Pons (tissue), 1 donor: ENCODE measurements around the gene UBE2H.
A peak's percentile ranks its signal among the peaks of the same experiment; 100 is the strongest.
"Not testable (repeated sequence)": the region's sequence is repeated elsewhere in the genome, so short reads cannot be mapped to it uniquely, and the experiment has no call there.

Experiments used
- DNase-seq: peaks from one replicate; pipeline ENCODE4 v3.0.0-alpha.2; 2016; ENCODE audit warnings: low spot score

UBE2H gene

DNA sequence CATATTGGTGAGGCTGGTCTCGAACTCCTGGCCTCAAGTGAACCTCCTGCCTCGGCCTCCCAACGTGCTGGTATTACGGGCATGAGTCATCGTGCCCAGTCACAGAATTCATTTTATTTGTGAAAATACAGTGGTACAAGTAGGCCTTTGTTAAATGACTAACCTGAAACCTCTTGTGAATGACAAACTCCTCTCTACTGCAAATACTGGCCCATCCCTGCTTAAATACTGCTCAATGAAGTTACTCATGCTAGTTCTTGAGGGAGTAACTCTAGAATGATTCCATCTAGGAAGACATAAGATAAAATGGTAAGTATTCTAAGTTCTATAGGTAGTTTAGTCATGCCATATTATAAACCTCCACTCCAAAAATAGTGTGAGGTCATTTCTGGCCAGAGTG, 80.7 kb downstream of the UBE2H start:
- DNase-seq = no peak

DNA sequence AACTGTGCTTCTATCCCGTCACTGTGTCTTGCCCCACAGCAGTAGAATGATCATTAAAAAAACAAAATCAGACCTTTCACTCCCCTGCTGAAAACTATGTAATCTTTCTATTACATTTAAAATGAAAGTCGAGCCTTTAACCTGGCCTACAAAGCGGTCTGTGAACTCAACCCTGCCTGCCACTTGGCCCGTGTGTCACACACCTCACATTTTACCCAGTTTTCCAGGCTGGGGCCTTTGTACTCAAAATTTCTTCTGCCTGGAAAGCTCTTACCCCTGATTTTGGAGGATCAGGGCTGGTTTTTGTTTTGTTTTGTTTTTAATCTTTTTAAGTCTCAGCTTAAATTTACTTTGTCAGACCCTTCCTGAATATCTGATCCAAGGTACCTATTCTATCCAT, 82.1 kb downstream of the UBE2H start:
- no peak for DNase-seq

GRCh38 chr7:129866251-129866650, 86.5 kb downstream of the UBE2H start:
- no peak for DNase-seq

DNA sequence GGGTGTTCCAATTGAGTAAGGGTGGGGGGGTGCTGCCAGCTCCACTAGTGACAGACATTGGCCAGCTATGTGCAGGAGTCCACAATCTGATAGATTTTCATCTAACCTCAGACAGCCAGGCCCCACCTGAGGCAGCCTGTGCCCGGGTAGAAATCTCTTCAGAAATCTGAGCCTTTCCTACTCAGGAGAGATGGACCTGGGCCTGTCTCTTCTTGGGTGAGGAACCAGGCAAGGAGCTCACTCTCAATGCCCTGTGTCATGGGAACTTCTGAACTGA, 86.9 kb downstream of the UBE2H start:
- DNase-seq = no peak

DNA sequence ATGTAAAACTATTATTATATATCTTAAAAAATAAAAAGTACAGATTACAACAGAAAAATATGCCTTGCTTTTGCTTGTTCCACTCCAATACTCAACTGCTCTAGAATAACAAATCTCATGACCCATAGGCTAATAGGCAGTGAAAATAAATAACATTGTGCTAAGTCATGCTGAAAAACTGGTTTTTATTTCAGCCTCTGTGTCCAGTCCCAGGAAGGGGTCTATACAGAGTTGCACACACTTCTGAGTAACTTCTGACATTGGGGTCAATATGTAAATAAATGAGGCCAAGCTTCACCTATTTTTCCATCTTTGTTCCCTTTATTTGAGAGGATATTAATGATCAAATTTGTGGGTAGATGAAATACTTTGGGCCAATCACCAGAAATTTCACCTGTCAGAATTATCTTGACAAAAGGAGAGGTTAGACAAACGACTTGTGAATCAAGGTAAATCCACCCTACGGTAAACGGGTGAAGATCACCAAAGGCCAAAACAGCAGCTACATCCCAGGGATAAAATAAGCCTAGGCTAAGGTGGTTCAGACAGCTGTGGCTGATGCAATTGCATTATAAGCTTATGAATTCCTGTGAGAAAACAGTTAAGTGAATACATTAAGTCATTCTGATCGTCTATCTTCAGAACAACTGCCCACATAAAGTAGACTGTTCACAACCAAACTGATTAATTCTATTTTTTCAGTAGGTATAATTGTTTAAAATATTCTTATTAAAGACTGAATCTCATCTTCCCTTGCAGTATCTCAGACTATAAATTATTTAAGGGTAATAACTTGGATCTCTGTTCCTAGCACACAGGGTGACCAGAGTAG, 87.5 kb downstream of the UBE2H start:
- DNase-seq = no peak

DNA sequence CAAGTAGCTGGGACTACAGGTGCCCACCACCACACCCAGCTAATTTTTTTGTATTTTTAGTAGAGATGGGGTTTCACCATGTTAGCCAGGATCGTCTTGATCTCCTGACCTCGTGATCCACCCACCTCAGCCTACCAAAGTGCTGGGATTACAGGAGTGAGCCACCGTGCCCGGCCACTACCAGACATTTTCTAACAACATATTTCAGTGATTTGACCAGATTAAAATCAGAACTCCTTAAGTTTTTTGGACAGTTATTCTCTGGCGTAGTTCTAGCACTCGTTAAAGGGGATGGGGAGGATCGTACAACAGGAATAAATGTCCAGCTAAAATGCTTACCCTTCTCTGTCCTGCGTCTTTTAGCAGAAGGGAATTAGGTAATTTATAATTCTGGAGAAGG, 88.1 kb downstream of the UBE2H start:
- not testable (repeated sequence) for DNase-seq

DNA sequence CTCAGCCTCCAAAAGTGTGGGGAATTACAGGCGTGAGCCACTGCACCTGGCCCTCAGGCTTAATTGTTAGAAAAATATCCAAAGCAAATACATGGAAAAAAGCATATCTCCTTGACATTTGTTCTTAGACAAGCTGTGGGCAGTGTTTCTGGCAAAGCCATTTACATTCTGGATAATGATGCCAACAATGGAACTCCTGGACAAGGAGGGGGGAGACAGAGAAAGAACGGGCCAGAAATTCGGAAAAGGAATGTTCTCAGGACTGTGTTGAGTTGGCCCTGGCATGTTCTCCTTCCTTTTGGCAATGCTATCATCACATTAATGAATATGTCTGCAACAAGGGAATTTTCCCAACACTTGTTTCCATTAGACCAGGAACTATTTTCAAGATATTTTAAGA, 88.7 kb downstream of the UBE2H start:
- no peak for DNase-seq

- DNase-seq = no peak
Measured at GRCh38 chr7:129862682-129863081, 90.1 kb downstream of the UBE2H start.

DNA sequence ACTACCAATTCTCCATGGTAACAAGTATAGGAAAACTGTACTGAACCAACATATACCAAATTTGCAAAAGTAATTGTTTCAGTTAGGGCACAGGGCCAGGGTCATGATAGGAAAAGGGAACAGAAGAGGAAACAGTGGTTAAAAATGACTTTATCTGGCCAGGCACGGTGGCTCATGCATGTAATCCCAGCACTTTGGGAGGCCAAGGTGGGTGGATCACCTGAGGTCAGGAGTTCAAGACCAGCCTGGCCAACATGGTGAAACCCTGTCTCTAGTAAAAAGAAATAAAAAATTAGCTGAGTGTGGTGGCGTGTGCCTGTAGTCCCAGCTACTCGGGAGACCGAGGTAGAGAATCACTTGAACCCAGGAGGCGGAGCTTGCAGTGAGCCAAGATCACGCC, 92.0 kb downstream of the UBE2H start:
- DNase-seq = not testable (repeated sequence)

GRCh38 chr7:129859183-129859582, 93.6 kb downstream of the UBE2H start:
- DNase-seq = peak; percentile 74

GRCh38 chr7:129858490-129858889, 94.3 kb downstream of the UBE2H start:
- DNase-seq = no peak

DNA sequence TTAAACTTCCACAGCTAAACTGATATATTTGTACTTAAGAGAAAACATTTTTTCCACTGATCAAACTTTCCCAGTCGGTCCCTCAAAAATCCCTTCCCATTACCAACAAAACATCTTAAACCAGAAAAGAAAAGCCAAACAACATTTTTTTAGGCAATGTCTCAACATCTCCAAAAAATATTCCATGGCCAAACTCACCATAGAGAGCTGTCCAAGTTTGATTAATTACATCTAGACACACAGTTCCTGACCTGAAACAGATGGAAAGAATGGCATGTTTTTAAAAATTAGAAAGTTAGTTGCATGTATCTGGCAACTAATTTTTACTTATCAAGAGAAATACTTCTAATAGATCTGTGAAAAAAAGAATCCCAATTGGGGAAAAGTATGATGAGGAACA, 95.4 kb downstream of the UBE2H start:
- DNase-seq = no peak

DNA sequence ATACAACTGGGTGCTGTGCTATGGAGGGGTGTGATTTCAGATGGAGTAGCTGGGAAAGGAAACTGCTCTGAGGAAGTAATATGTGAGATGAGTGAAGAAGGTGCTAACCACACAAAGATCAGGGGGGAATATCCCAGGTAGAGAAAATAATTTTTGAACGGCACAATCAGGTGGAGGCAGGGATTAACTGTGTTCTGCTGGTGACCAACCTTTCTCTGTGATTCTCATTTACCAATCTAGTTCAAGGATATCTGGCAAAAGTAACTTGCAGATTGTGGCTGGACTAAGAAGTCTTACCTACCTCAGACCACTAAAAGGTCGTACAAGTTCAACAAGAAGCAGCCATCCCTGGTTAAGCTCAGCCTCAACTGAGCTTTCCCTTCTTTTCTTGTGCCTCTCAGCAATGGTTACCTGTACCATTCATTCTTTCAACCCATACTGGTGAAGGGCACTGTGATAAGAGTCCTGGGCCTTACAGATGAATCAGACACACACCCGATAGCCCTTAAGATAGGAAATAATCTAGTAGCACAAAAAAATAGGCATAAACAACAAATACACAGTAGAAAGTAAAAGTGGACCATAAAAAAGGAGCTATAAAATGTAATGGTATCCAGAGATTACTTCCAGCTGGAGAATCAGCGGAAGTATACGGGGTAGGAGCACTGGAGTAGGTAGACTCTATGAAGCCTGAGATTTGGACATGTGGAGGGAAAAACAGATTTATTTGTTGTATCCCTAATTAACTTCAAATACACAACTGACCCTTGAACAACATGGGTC, 96.6 kb downstream of the UBE2H start:
- DNase-seq = no peak

GRCh38 chr7:129855234-129855673, 97.5 kb downstream of the UBE2H start:
- no peak for DNase-seq

- DNase-seq = no peak
Measured at GRCh38 chr7:129854401-129854800, 98.4 kb downstream of the UBE2H start.

- DNase-seq = no peak
Measured at GRCh38 chr7:129853661-129854268, 99.0 kb downstream of the UBE2H start.

DNA sequence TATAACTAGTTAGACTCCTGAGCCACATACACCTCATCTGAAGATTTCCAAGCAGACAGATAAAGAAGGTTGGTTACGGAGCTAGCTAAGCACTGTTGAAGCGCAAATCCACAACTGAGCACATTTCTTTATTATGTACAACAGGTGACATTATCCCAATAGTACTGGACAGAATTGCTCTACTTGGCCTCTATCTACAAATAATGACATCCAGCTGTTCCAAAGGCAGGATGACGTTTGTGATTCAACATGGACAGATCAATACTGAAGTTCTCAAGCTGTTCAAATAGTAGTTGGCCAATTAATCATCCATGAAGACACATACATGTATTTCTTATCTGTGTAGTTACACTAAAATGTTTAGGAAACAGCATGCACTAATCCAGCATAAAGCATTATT, 101.0 kb downstream of the UBE2H start:
- DNase-seq = no peak

- no peak for DNase-seq
Measured at GRCh38 chr7:129851174-129851573, 101.6 kb downstream of the UBE2H start.

DNA sequence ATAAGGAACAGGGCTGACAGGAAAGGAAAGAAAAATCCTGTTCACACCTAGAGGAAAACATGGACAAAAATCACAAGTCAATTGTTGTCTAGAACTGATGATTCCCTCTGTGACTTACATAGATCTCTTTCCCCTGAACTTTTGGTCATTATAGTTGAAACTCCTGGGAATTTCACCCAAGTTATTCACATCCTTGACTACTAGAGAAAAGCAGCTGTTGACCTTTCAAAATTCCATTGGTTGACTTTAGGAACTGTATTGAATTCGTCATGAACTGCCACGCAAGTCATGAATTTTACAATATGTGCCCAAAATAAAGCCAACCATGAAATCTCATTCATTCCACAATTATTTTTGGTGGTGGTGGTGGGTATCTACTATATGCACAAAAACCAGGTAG, 104.3 kb downstream of the UBE2H start:
- DNase-seq = no peak

GRCh38 chr7:129845972-129846327, 106.8 kb downstream of the UBE2H start:
- no peak for DNase-seq

- DNase-seq = no peak
Measured at GRCh38 chr7:129845178-129845971, 107.4 kb downstream of the UBE2H start.
